ENCODE data around the gene NCDN. TPM values are rescaled to one million over a fixed set of nuclear protein-coding genes. Genes with fewer than 3 reads are reported as not detected.

NCDN gene
- polyA plus RNA-seq, 6 donors from 2014 or later, result 4.8 to 13.0 (median 6.7) TPM

DNA sequence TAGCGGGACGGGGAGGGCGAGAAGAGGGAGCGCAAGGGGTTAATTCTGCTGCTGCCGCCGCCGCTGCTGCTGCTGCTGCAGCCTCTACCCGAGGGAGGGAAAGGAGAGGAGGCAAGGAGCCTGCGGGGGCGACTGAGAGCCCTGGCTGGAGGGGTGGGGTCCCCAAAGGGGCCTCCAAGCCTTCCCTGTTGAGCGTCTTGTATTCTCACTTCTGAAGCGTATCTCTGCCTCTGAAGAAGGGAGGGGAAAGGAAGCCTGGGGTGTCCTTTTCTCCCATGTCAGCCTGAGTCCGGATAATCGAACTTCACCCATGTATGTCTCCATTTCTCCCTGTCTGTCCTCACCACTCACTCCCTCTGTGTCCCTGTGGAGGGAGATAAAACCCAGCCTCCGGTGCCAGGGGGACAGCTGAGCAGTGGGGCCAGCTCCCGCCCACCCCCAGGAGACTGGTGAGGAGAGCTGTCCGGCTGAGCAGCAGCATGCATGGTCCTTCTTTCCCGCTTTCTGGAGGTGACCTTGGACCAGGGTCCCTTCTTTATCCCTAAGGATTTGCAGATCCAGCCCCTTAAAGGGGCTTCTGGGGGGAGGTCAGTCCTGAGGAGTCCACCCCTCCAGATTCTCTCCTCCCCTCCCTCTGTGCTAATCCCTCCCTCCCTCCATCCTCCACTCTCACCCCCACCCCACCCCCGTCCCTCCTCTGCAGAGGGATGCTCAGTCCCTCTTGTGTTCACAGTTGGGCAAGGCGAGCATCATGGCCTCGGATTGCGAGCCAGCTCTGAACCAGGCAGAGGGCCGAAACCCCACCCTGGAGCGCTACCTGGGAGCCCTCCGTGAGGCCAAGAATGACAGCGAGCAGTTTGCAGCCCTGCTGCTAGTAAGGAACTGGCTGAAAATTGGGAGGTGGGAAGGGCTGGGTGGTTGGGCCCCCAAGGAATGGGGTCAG lies 1.0 kb downstream of the NCDN start:
- DNase-seq, result no peak

DNA sequence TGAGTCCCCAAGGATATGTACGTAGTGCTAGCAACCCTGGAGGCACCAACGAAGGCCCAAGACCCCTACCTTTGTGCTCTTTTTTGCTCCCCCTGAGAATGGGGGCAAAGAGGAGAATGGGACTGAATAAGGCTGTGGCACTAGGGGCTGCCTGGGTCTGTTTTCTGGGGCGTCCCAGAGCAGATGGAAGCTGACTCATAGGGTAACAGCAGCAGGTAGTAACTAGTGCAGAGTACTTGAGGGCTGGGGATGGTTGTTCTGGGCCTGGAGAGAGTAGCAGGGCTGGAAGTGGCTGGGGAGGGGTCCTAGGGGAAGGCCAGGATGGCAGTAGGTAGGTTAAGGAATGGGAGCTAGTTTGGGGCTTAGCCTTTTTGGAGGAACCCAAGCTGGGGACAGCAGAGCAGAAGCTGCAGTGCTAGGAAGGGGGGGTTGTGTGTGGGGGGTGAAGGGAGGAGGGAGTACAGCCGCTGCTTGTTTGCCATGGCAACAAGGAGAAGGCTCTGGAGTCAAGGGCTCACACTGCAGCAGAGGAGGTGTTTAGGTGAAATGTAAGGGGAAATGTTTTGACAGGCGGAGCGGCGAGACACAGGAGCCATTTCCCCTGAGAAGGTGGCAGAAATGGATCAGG lies 1.8 kb downstream of the NCDN start:
- Mint-ChIP-seq H3K4me3 (peak overlapping the region in 6 of 8 donors; percentile 20 to 99 (median 66)), H3K27ac (peak overlapping the region; percentile 29 to 91 (median 58)), H3K36me3 (no peaks in the 10 kb centered on the region), H3K27me3 (no peaks in the 10 kb centered on the region), H3K9me3 (no peaks in the 10 kb centered on the region), H3K4me1 (peaks cover 42 to 45% (median 44%) of the 10 kb centered on the region in 3 donors)
- ATAC-seq (ENCODE audit: low read depth in 2 of 2), result no peak
- no peak for DNase-seq

More for the DNA sequence above, 1.0 kb downstream of the NCDN start:
- H3K4me1 Mint-ChIP-seq, result peaks cover 38 to 43% (median 43%) of the 10 kb centered on the region in 3 donors
- peak overlapping the region in 5 of 6 donors; percentile 91 to 97 (median 95) for H3K27ac Mint-ChIP-seq
- no peaks in the 10 kb centered on the region for H3K9me3 Mint-ChIP-seq
- no peak for ATAC-seq (ENCODE audit: low read depth in 2 of 2)
- no peaks in the 10 kb centered on the region for H3K27me3 Mint-ChIP-seq
- H3K4me3 Mint-ChIP-seq, result peak overlapping the region; percentile 95 to 99 (median 98)
- H3K36me3 Mint-ChIP-seq, result peaks cover 0 to under 1% of the 10 kb centered on the region in 2 donors

DNA sequence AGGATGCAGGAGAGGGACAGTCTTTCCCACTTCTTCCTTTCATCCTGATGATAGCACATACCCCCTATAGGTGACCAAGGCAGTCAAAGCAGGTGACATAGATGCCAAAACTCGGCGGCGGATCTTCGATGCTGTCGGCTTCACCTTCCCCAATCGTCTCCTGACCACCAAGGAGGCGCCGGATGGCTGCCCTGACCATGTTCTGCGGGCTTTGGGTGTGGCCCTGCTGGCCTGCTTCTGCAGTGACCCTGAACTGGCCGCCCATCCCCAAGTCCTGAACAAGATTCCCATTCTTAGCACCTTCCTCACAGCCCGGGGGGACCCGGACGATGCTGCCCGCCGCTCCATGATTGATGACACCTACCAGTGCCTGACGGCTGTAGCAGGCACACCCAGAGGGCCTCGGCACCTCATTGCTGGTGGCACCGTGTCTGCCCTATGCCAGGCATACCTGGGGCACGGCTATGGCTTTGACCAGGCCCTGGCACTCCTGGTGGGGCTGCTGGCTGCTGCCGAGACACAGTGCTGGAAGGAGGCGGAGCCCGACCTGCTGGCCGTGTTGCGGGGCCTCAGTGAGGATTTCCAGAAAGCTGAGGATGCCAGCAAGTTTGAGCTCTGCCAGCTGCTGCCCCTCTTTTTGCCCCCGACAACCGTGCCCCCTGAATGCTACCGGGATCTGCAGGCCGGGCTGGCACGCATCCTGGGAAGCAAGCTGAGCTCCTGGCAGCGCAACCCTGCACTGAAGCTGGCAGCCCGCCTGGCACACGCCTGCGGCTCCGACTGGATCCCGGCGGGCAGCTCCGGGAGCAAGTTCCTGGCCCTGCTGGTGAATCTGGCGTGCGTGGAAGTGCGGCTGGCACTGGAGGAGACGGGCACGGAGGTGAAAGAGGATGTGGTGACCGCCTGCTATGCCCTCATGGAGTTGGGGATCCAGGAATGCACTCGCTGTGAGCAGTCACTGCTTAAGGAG lies 2.9 kb downstream of the NCDN start:
- peaks cover 38 to 43% (median 42%) of the 10 kb centered on the region in 3 donors for H3K4me1 Mint-ChIP-seq

DNA sequence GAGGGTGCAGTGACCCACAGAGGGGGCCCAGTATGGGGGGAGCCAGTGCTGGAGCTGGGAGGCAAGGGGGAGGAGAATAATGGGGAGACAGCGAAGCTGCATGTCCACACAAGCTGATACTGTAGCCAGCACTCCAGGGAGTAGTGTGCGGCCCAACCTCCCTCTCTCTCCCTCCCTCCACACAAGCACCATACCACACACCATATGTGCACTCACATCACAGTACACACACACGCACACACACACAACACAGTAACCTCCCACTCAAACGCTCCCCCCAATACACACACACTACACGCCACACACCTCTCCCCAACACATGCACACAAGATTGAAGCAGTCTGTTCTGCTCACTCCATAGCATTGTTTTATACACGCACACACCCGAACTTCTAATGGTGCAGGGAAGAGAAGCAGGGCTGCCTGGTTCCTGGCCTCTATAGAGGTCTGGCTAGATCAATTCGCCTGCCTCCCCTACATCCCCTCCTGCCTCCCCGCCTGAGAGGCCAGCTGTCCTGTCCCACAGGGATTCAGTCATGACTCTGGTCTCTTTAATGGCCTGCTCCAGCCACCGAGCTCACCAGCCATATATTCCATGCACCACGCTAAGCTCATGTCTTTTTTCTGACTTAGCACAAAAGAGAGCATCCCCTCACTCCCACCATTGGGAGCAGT lies 3.8 kb downstream of the NCDN start:
- H3K4me3 Mint-ChIP-seq, result peak overlapping the region in 4 of 8 donors; percentile 4 to 55 (median 38)
- H3K27me3 Mint-ChIP-seq, result no peaks in the 10 kb centered on the region
- DNase-seq (no peak), ATAC-seq (ENCODE audit: low read depth in 2 of 2) (no peak)
- H3K9me3 Mint-ChIP-seq, result no peaks in the 10 kb centered on the region
- peaks cover 30 to 34% (median 33%) of the 10 kb centered on the region in 3 donors for H3K4me1 Mint-ChIP-seq
- peak overlapping the region in 2 of 6 donors; percentile 66 to 69 for H3K27ac Mint-ChIP-seq
- H3K36me3 Mint-ChIP-seq, result no peaks in the 10 kb centered on the region

More for the DNA sequence above, 2.9 kb downstream of the NCDN start:
- no peaks in the 10 kb centered on the region for H3K9me3 Mint-ChIP-seq
- peak overlapping the region in 2 of 8 donors; percentile 38 to 72 for H3K4me3 Mint-ChIP-seq
- no peaks in the 10 kb centered on the region for H3K27me3 Mint-ChIP-seq
- ATAC-seq (ENCODE audit: low read depth in 2 of 2) (no peak), DNase-seq (no peak)
- no peaks in the 10 kb centered on the region for H3K36me3 Mint-ChIP-seq
- H3K27ac Mint-ChIP-seq, result peak overlapping the region in 4 of 6 donors; percentile 29 to 83 (median 46)

DNA sequence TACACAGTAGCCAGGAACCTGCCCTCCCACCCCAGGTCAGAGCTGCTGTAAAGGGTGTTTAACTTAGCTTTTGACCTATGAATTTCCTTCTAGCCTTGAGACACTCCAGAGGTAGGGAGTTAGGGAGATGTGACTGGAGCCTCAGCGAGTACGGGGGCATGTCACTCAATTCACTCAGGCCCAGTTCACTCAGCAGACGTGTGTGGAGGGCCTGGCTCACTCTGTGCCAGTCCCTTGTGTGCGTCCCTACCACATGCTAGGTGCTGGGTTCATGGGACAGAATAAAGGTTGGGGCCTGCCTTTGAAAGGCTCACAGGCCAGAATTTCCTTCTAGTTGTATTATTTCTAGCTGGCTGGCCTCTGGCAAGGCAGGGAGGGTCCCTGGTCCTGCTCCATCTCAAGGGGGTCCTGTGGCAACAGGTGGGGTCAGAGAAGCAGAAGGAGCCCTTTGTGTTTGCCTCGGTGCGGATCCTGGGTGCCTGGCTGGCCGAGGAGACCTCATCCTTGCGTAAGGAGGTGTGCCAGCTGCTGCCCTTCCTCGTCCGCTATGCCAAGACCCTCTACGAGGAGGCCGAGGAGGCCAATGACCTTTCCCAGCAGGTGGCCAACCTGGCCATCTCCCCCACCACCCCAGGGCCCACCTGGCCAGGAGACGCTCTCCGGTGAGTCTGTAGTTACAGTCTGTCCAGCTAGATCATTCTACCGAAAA lies 4.5 kb downstream of the NCDN start:
- no peak for DNase-seq
- peak overlapping the region in 2 of 8 donors; percentile 53 to 69 for H3K4me3 Mint-ChIP-seq
- H3K9me3 Mint-ChIP-seq, result no peaks in the 10 kb centered on the region
- peak overlapping the region in 2 of 6 donors; percentile 32 to 69 for H3K27ac Mint-ChIP-seq
- no peaks in the 10 kb centered on the region for H3K36me3 Mint-ChIP-seq
- ATAC-seq (ENCODE audit: low read depth in 2 of 2), result no peak
- peaks cover 30 to 31% (median 30%) of the 10 kb centered on the region in 3 donors for H3K4me1 Mint-ChIP-seq
- H3K27me3 Mint-ChIP-seq, result no peaks in the 10 kb centered on the region

DNA sequence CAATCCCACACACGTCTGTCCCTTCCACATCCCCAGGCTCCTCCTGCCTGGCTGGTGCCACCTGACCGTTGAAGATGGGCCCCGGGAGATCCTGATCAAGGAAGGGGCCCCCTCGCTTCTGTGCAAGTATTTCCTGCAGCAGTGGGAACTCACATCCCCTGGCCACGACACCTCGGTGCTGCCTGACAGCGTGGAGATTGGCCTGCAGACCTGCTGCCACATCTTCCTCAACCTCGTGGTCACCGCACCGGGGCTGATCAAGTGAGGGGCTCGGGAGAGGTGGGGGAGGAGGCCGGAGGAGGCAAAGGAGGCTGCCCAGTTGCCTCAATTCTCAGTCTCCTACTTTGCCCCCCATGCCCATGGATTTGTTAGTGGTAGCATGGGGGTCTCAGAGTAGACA lies 5.6 kb downstream of the NCDN start:
- no peak for ATAC-seq (ENCODE audit: low read depth in 2 of 2)

DNA sequence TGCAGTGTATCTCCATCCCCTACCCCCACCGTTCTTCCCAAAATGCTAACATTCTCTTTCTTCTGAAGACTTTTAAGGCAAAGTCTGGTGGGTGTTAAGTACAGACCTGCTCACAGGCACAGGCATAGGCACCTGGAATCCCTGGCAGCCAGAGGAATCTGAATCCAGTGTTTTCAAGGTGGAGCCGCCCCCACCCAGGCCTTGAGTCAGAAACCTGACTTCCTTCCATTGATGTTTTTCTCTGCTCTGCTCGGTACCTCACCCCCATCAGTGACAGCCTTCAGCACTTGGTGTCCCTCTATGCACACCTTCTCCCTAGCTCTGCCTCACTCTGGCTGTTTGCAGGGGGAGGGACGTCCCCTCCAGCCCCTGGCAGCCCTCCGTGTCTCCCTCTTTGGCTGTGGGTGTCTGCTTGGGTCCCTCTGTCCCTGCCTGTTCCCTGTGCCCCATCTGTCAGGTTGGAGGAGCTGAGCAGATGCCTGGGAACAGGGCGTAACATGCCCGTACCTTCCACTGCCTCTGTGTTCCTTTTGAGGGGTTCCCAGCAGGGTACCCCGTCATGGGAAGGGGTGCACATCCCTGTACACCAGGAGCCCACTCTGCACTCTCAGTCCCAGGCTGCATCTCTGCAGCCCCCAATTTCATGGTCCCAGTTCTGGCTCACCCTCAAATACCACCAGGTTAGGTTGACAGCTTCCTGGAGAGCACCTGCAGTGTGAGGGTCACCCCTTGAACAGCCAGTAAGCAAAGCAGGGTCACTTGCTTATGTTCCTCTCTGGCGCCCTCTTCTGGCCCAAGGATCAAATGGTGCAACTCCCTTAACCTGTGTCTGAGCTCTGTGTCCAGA lies 6.7 kb downstream of the NCDN start:
- H3K36me3 Mint-ChIP-seq, result no peaks in the 10 kb centered on the region
- no peaks in the 10 kb centered on the region for H3K9me3 Mint-ChIP-seq
- DNase-seq (peak; percentile 68), ATAC-seq (ENCODE audit: low read depth in 2 of 2) (peak; percentile 72 to 78)
- H3K27me3 Mint-ChIP-seq, result no peaks in the 10 kb centered on the region
- H3K27ac Mint-ChIP-seq, result peak overlapping the region in 4 of 6 donors; percentile 14 to 81 (median 55)
- H3K4me1 Mint-ChIP-seq, result peaks cover 20 to 35% (median 27%) of the 10 kb centered on the region in 3 donors
- H3K4me3 Mint-ChIP-seq, result peak overlapping the region in 1 of 8 donors; percentile 6

More for the DNA sequence above, 5.6 kb downstream of the NCDN start:
- Mint-ChIP-seq H3K4me1 (peaks cover 23 to 30% (median 25%) of the 10 kb centered on the region in 3 donors), H3K9me3 (no peaks in the 10 kb centered on the region), H3K27me3 (no peaks in the 10 kb centered on the region), H3K36me3 (no peaks in the 10 kb centered on the region), H3K27ac (peak overlapping the region in 1 of 6 donors; percentile 30), H3K4me3 (no peak overlapping the region)
- no peak for DNase-seq

DNA sequence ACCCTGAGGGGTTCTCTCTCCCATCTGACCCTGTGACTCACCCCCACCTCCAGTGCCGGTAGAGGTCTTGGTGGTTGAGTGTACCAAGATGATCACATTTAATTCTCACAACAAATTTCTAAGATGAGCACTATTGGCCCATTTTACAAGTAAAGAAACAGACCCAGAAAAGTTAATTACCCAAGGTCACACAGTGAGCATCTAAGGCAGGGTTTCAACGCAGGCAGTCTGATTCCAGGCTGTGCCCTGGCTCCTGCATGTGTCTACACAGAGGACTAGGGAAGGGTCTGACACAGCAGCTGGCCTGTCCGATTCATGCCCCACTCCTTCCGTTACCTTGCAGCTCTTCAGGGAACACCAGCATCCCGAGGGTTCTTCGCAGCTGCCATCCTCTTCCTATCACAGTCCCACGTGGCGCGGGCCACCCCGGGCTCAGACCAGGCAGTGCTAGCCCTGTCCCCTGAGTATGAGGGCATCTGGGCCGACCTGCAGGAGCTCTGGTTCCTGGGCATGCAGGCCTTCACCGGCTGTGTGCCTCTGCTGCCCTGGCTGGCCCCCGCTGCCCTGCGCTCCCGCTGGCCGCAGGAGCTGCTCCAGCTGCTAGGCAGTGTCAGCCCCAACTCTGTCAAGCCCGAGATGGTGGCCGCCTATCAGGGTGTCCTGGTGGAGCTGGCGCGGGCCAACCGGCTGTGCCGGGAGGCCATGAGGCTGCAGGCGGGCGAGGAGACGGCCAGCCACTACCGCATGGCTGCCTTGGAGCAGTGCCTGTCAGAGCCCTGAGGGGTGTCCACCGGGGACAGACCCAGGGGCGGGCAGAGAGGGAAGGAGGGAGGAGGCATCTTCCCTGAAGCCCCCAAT lies 7.5 kb downstream of the NCDN start:
- peak overlapping the region in 3 of 6 donors; percentile 14 to 81 (median 54) for H3K27ac Mint-ChIP-seq

DNA sequence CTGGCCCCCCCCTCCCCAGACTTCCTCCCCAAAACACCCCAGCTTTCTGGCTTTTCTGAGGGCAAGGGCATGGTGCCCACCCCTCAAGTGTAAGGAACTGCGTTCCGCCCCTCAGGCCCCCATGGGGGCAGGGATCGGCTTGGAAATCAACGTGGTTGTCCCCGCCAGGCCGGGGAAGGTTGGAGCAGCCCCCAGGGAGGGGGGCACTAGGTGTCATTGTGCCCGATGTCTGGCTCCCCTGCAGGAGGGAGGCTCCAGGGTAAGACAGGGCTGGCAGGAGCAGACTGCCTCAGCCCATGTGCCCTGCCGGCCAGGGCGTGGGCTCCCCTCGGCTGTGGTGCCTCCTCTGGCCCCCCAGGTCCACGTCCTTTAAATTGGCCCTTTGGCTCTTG lies 8.1 kb downstream of the NCDN start:
- ATAC-seq (ENCODE audit: low read depth in 2 of 2) (no peak), DNase-seq (no peak)
- no peaks in the 10 kb centered on the region for H3K36me3 Mint-ChIP-seq
- peaks cover 15 to 27% (median 23%) of the 10 kb centered on the region in 3 donors for H3K4me1 Mint-ChIP-seq
- no peak overlapping the region for H3K4me3 Mint-ChIP-seq
- H3K27ac Mint-ChIP-seq, result no peak overlapping the region
- H3K9me3 Mint-ChIP-seq, result no peaks in the 10 kb centered on the region
- peaks cover 0 to 5% (median 0%) of the 10 kb centered on the region in 3 donors for H3K27me3 Mint-ChIP-seq

More for the DNA sequence above, 7.5 kb downstream of the NCDN start:
- Mint-ChIP-seq H3K4me3 (peak overlapping the region in 1 of 8 donors; percentile 6), H3K4me1 (peaks cover 15 to 28% (median 23%) of the 10 kb centered on the region in 3 donors), H3K36me3 (no peaks in the 10 kb centered on the region), H3K9me3 (no peaks in the 10 kb centered on the region), H3K27me3 (no peaks in the 10 kb centered on the region)
- ATAC-seq (ENCODE audit: low read depth in 2 of 2), result no peak
- no peak for DNase-seq

DNA sequence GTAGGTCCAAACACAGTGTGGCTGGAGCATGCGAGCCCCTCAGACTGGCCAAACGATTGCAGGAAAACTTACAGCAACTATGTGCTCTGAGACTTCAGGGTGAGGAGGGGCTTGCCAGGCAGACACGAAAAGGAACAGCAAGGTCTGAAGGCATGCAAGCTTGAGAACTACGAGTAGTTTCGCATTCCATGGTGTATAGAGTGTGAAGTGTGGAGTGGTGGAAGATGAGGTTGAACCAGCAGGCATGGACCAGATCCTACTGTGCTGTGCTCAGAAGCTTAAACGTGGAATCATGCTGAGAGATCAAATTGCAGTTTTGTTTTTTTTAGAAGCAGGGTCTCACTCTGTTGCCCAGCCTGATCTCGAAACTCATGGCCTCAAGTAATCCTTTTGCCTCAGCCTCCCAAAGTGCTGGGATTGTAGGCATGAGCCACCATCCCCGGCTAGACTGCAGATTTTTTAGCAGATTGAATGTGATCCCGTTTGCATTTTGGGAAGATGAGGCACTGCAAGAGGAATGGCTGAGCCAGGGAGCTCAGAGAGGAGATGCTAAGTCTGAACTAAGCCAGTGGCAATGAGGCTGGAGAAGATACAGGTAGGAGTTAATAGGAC lies 10.5 kb downstream of the NCDN start:
- Mint-ChIP-seq H3K4me3 (no peak overlapping the region), H3K27me3 (peaks cover 16 to 19% (median 16%) of the 10 kb centered on the region in 3 donors), H3K4me1 (peaks cover 11 to 22% (median 19%) of the 10 kb centered on the region in 3 donors), H3K9me3 (no peaks in the 10 kb centered on the region), H3K27ac (no peak overlapping the region), H3K36me3 (no peaks in the 10 kb centered on the region)
- DNase-seq, result no peak
- no peak for ATAC-seq (ENCODE audit: low read depth in 2 of 2)

Measured in naive B cell (primary cell).